ENCODE results near the gene XIRP1.

DNA sequence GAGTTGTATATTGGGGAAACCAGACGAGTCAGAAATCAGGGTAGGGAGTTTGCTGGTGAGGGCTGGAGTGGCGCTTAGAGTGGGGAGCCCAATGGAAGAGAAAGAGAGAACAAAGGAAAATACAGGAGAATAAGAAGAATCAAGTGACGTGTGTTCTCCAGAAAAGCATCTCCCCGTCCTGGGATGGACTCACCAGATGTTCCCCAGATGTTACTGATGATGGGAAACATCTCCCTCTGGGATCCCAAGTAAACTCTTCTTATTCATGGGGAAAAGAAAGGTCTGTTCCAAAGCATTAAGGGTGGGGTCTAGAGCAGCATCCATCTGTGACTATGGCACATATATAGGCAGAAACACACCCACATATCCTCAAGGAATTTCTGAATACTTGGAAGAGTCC, 36.0 kb downstream of the XIRP1 start:
- TF ChIP-seq, protein P1, sequence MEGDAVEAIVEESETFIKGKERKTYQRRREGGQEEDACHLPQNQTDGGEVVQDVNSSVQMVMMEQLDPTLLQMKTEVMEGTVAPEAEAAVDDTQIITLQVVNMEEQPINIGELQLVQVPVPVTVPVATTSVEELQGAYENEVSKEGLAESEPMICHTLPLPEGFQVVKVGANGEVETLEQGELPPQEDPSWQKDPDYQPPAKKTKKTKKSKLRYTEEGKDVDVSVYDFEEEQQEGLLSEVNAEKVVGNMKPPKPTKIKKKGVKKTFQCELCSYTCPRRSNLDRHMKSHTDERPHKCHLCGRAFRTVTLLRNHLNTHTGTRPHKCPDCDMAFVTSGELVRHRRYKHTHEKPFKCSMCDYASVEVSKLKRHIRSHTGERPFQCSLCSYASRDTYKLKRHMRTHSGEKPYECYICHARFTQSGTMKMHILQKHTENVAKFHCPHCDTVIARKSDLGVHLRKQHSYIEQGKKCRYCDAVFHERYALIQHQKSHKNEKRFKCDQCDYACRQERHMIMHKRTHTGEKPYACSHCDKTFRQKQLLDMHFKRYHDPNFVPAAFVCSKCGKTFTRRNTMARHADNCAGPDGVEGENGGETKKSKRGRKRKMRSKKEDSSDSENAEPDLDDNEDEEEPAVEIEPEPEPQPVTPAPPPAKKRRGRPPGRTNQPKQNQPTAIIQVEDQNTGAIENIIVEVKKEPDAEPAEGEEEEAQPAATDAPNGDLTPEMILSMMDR (conservative IDR thresholded peaks at IDR 0.05; ENCODE audit: low read depth in 2 of 2) = no peak
- TF ChIP-seq EZH2phosphoT487 (IDR thresholded peaks at IDR 0.05; ENCODE audit: unreplicated experiment) (no peak), POLR2AphosphoS5 (IDR thresholded peaks at IDR 0.05; ENCODE audit: low read depth) (no peak), JUNB (IDR thresholded peaks at IDR 0.05; ENCODE audit: unreplicated experiment) (no peak), EZH2 (IDR thresholded peaks at IDR 0.05; ENCODE audit: low read depth, unreplicated experiment) (no peak)
- TF ChIP-seq, protein P2, sequence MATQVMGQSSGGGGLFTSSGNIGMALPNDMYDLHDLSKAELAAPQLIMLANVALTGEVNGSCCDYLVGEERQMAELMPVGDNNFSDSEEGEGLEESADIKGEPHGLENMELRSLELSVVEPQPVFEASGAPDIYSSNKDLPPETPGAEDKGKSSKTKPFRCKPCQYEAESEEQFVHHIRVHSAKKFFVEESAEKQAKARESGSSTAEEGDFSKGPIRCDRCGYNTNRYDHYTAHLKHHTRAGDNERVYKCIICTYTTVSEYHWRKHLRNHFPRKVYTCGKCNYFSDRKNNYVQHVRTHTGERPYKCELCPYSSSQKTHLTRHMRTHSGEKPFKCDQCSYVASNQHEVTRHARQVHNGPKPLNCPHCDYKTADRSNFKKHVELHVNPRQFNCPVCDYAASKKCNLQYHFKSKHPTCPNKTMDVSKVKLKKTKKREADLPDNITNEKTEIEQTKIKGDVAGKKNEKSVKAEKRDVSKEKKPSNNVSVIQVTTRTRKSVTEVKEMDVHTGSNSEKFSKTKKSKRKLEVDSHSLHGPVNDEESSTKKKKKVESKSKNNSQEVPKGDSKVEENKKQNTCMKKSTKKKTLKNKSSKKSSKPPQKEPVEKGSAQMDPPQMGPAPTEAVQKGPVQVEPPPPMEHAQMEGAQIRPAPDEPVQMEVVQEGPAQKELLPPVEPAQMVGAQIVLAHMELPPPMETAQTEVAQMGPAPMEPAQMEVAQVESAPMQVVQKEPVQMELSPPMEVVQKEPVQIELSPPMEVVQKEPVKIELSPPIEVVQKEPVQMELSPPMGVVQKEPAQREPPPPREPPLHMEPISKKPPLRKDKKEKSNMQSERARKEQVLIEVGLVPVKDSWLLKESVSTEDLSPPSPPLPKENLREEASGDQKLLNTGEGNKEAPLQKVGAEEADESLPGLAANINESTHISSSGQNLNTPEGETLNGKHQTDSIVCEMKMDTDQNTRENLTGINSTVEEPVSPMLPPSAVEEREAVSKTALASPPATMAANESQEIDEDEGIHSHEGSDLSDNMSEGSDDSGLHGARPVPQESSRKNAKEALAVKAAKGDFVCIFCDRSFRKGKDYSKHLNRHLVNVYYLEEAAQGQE (IDR thresholded peaks at IDR 0.05; ENCODE audit: unreplicated experiment) = no peak

All from GM23338 (cell line).